T-helper 1 cell (primary cell): ENCODE results near the gene GBP5.

Experiments
- DNase-seq, 5 donors: peaks; one replicate each; pipeline ENCODE4 v3.0.0-alpha.2; 2012 to 2020
- total RNA-seq, 4 donors: gene quantifications; one replicate each; lab custom pipeline; 2026; lab: John Stamatoyannopoulos, UW

The GBP5 gene, protein sequence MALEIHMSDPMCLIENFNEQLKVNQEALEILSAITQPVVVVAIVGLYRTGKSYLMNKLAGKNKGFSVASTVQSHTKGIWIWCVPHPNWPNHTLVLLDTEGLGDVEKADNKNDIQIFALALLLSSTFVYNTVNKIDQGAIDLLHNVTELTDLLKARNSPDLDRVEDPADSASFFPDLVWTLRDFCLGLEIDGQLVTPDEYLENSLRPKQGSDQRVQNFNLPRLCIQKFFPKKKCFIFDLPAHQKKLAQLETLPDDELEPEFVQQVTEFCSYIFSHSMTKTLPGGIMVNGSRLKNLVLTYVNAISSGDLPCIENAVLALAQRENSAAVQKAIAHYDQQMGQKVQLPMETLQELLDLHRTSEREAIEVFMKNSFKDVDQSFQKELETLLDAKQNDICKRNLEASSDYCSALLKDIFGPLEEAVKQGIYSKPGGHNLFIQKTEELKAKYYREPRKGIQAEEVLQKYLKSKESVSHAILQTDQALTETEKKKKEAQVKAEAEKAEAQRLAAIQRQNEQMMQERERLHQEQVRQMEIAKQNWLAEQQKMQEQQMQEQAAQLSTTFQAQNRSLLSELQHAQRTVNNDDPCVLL
- 296 to 723 (median 581) reads per million in 4 donors for total RNA-seq

DNA sequence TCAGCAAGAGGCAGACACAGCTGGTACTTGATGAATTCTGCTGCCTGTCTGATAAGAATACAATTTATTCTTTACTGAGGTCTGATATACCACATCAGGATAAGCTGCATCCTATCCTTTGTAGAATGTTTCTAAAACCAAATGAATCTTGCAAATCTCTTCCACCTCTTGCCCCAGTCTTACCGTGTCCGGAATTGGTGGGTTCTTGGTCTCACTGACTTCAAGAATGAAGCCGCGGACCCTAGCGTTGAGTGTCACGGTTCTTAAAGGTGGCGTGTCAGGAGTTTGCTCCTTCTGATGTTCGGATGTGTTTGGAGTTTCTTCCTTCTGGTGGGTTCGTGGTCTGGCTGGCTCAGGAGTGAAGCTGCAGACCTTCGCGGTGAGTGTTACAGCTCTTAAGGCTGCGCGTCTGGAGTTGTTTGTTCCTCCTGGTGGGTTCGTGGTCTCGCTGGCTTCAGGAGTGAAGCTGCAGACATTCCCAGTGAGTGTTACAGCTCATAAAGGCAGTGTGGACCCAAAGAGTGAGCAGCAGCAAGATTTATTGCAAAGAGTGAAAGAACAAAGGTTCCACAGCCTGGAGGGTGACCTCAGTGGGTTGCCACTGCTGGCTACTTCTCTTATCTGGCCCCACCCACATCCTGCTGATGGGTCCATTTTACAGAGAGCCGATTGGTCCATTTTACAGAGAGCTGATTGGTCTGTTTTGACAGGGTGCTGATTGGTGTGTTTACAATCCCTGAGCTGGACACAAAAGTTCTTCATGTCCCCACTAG lies at the start of gene GBP5:
Gene GBP5 (minus strand): TSS at position 592 of the 773 bp plus-strand sequence. CDS start 3,305 bp downstream, outside the sequence.
- DNase-seq = peak; percentile 21 to 86 (median 47)

DNA sequence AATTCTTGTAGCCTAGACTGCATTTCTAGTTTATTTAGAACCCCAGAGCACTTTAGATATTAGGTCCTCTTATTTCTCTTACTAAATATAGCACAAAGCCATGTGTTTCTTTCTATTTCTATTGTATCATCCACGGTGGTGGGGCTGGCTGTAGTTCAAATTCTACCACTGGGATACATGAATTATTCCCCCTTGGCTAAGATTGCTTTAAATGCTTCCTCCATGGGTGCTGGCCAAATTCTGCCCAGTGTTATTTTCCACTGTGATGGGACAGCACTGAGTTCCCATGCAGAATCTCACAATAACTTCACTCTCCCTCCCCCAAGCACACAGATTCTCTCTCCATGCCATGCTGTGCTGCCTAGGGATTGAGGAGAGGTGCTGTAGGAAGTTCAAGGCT lies 49.7 kb upstream of the GBP5 start:
- DNase-seq = no peak

DNA sequence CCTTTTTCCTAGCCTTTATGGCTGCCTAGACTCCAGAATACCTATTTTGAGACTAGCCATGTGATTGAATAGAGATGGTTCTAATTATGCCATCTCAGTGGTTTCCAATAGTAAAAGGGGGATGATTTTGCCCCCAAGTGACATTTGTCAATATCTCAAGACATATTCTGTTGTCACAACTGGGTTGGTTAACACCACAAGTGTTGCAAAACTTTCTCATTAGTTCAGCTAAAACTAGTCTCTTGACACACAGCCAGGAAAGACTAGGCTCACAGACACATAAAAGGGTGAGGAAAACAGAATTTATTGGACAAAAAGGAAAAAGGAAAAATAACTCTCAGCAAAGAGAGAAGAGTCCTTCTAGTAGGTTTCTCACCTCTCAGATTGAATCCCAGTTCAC lies 39.9 kb upstream of the GBP5 start:
- DNase-seq = no peak

DNA sequence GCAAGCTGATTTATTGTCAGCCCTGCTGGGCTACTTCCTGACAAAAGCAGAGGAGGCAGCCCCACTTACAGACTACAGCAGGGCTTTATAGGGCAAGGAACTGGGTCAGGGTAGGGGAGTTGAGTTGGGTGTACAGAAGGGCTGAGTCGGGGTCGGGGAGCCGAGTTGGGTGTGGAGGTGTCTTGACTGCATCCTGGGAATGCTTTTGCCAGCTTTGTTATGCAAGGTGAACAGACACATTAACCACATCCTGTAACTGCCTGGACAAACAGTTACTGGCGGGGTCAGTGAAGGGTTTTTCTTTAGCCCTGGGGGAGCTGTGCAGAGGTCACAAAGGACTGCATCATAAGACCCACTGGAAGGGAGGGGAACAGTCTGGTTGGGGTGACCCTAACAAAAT lies 39.1 kb upstream of the GBP5 start:
- no peak for DNase-seq

DNA sequence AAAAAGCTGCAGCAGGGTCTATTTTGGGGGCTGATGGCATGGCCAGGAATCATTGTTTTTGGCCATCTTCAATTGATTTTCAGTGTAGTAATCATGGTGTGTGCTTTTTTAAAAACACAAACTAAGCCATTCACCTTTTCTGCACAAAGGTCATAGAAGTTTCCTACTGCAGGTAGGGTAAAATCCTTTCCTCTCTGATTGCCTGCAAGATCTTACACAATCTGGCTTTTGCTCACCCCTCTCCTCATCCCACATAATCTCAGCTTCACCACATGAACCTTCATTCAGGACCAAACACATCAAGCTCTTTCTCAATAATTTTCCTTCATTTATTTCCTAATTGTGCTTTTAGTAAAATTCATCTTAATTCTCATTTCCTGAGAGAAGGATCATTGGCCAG lies 38.3 kb upstream of the GBP5 start:
- no peak for DNase-seq

DNA sequence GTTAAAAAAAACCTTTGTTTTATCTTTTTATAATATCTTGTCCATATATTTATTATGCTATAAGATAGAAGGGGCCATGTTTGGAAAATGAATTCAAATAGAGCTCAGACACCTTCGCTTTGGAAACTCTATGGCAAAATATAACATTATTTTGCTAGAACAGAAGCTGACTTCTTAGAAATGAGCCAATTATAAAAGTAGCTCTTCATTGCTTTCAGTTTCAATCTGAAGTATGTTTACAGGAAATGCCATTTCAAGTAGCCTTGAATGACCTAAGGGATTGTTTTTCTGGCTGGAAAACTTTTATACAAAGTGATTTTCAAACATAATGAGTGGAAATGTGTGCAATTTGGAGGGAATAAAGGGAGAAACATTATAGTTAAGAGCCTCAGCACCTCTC lies 37.8 kb upstream of the GBP5 start:
- peak in 1 of 5 donors; percentile 78 for DNase-seq

DNA sequence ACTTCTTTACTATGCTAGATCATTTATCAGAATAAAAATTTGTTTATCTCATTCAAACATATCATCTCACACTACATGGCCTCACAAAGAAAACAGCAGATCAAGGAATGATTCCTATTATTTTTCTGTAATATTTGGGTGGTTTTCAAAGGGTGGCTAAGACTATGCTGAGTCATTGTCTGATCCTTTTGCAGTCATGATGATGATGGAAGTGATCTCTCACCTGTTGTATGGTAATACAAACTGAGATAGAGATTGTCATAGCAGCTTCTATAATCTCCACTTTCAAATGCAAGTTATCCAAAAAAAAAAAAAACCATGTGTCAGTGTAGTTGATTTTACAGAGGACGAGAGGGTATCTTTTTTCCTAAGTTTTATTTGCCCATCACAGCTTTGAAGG lies 37.2 kb upstream of the GBP5 start:
- peak in 1 of 5 donors; percentile 37 for DNase-seq

DNA sequence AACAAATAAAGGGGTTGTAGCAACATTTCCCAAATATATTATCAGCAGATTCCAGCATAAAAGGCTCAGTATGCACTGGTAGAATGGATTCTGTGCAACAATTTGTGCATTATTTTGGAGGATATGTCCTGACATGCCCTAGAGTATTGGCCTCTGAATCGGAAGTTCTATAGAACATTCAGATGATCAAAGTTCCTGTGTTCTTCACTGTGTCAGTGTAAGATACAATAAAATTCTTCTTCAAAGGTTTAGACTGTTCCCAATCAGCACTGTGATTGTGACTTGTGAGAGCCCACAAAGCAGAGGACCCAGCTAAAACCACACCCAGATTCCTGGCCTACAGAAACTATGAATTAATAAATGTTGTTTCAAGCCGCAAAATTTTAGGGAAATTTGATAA lies 33.6 kb upstream of the GBP5 start:
- no peak for DNase-seq

DNA sequence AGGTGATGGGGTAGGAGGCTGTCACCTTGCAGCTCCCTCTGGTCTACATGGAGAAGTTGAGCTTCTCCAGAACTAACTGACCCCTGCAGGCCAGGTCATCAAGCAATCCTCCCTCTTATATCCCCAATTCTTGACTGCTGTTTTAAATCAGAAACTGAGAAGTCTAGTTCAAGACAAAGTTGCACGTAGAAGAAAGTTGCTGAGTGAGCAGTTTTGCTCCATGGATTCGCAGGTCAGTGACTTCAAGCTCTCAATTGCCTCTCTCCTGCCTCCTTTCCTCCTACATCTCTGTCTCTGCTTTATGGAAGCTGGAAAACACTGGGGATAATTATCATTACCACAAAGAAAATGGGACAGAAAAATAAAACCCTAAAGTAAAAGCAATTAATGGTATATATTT lies 32.8 kb upstream of the GBP5 start:
- DNase-seq = no peak

DNA sequence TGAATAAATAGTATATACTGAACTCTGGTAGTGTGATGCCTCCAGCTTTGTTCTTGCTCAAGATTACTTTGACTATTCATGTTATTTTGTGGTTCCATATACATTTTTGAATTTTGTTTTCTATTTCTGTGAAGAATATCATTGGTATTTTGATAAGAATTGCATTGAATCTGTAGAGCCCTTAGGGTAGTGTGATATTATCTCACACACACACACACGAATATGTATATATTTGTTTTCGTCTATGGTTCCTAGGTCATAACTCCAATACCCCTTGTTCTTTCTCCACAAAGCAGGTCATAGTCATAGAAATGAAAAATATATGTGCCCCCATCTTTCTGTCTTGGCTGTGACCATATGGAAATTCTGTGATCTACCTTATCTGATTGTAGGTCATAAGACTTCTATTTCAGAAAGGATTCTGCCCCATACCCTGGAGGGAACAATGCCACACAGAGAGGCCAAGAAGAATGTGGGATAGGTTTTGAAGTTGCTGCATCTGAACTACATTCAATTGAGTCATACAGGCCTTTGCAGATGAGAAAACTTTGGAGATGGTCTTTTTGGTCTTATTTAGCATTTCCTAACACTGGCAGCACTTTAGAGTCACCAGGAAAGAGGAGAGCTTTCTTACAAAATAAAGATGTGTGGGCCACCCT lies 32.0 kb upstream of the GBP5 start:
- no peak for DNase-seq

DNA sequence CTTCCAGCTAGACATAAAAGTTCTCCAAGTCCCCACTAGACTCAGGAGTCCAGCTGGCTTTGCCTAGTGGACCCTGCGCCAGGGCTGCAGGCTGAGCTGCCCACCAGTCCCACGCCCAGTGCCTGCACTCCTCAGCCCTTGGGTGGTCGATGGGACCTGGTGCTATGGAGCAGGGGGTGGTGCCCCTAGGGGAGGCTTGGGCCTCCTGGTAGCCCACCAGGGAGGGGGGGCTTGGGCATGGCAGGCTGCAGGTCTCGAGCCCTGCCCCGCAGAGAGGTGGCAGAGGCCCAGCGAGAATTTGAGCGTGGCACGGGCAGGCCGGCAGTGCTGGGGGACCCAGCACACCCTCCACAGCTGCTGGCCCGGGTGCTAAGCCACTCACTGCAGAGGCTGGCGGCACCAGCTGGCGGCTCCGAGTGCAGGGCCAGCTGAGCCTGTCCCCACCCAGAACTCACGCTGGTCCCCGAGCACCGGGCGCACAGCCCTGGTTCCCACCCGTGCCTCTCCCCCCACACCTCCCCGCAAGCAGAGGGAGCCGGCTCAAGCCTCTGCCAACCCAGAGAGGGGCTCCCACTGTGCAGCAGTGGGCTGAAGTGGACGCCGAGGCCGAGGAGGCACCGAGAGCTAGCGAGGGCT lies 30.2 kb upstream of the GBP5 start:
- no peak for DNase-seq

DNA sequence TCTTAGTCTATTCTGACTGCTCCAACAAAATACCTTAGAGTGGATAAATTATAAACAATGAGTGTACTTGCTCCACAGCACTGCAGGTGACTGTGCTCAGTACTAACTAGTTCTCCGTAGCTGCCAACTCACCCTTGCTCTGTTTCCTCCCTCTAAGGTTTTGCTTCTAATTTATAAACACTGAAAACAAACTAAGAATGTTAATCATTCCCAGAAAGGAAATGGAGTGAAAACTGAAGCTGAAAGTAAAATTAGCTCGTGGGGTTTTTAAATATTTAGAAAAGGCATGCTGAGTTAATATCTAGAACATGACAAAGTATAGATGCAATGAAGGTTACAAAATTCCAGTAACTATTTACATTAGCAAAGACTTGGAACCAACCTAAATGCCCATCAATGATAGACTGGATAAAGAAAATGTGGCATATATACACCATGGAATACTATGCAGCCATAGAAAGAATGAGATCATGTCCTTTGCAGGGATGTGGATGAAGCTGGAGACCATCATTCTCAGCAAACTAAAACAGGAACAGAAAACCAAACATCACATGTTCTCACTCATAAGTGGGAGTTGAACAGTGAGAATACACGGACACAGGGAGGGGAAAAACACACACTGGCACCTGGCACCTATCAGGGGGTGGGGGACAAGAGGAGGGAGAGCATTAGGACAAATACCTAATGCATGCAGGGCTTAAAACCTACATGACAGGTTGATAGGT lies 27.2 kb upstream of the GBP5 start:
- peak in 1 of 5 donors; percentile 72 for DNase-seq

DNA sequence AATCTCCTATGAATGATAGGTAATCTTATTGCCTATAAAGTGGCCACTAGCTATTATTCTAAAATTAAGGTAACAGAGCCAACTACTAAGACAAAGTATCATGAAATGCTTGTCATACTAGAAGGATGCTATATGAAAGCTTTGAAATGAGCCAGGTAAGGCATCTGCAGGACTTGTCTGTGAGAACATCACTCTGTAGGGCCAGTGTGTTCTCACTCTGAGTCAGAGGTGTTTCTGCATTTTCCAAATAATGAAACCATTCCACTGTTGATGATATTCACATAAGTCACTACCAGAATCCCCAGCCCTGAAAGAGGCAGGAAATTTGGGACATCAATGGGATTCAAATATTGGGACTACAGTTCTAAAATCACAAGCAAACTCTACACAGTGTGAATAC lies 25.8 kb upstream of the GBP5 start:
- peak in 1 of 5 donors; percentile 53 for DNase-seq

DNA sequence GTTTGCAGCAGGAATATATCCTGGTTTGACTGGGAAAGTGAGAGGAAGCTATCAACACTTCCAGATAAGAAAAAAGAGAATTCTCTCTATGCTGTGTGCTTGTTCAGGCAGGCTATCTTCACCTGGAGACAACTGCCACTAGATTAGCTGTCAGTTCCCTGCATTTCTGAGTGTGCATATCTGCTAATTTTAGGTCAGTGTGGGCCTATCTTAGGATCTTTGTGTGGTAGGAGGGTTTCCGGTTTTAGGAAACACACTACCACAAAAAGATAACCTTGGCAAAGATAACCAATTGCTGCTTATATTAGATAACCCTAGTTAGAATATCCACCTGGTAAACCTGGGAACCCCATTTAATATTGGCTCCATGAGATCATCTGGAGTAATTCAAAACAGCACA lies 22.5 kb upstream of the GBP5 start:
- DNase-seq = peak in 1 of 5 donors; percentile 71

DNA sequence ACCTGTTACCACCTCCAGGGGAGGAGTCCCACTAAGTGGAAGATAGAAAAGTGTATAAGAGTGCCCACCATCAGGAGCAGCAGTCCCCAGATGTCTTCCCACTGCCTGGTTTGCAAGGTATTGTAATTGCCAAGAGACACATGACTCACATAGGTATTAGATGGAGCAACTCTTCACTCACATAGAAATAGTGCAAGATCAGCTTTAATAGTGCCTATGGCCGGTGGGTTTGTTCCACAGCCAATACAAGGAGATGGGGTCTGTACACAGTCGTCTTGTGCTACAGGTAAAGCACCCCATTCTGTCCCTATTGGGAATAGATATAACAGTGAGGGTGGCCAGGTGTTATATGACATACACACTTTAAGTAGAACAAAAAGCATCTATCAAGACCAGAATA lies 18.6 kb upstream of the GBP5 start:
- no peak for DNase-seq

DNA sequence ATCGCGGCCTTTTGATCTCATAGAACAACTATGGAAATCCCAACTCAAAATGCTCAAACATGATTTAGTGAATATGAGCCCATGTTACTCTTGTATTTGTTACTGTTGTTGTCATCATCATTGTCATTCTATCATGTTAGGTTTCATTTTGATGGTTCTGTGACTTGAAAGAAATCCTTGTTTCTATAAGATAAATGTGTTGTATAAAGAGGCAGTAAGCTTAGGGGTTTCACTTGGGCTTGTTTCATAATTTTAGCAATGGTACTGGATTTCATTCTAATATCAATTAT lies 15.3 kb upstream of the GBP5 start:
- DNase-seq = no peak

DNA sequence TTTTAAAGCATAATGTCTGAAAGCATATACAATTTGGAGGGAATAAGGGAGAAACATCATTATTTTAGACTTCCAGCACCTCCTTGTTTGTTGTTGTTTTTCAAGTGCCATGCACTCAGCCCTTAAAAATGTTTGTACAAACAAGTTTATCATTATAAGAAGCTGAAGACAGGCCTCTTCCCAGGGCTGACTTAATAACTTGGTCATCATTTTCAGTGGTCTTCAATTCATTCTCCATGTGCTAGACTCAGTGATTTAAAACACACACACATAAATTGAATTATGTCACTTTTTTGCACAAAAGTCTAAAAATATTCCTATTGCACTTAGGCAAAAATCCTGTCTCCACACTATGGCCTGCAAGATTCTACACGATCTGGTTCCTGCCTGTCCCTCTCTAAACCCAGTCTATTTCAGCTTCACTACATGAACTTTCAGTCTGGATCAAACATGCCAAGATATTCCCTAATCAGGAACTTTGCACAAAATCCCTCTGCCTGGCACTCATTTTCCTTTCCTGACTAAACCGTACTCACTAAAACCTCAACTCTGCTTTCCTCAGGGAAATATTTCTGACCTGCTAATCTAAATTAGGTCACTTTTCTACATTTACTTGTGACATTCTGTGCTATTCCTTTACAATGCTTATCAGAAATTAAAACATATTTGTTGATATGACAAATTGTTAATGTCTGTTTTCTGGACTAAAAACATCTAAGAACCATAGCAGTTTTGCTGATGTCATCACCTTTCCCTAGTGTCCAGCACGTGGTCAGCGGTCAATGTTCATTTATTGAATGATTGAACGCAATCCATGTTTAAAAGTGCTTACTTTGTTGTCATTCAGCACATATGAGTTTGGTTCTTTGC lies 14.8 kb upstream of the GBP5 start:
- DNase-seq = no peak

DNA sequence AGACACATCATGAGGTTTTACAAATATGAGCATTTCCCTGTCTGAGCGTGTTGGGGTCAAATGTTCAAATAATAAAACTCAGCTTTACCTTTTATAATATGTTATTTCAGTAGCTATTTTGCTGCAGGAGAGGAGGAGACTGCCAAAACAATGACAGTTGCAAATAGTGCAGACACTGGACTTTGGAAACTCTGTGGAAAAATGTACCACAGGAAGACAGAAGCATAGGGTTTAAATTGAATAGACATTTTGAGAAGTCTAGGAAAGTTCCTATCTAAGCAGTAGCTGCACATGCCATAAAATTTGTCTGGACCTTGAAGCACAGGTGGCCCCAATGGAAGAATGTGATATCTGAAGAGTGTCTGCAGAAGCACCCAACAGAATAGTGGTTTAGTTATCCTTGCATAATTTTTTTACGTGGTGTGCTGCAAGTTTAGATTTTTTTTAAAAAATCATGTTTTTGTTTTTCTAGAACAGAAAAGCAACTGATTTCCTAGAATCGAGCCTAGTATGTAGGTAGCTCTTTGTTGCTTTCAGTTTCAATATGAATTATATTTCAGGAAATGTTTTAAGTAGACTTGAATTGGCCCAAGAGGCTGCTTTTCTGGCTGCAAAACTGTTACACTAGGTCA lies 14.0 kb upstream of the GBP5 start:
- peak in 1 of 5 donors; percentile 87 for DNase-seq

DNA sequence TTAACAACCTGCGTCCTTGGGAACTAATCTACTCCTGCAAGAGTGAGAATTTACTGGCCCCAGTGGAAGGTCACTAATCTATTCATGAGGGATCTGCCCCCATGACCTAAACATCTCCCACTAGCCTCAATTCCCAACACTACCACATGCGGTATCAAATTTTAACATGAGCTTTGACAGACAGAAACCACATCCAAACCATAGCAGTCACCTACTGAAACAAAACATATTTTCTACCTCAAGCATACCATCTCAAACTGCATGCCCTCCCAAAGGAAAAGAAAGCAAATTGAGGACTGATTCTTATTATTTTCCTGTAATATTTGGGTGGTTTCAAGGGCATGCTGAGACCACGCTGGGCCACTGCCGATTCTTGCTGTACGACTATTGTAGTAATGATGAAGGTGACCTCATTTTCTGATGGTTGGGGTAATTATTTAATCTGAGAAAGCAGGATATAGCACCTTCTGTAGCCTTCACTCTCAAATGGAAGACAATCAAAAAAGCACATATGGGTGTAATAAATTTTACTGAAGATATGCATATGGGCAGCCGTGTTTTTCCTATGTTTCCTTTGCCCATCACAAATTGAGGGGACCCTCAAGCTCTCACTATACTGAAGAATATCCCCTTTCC lies 13.2 kb upstream of the GBP5 start:
- DNase-seq = no peak
